Ascending aorta (tissue), 2 donors: ENCODE data around the gene MT1B. TPM values are rescaled to one million over a fixed set of nuclear protein-coding genes. Genes with fewer than 3 reads are reported as not detected.

Experiments used
- DNase-seq, 2 donors: peaks; one replicate each; pipeline ENCODE4 v3.0.0-alpha.2; 2019; ENCODE audit warnings: low spot score in 2 of 2
- H3K27ac ChIP-seq, 2 donors: fragments of 200-600 bp; sonication (generic); one replicate each; pipeline ENCODE4 v1.5.1; 2016 to 2017; ENCODE audit warnings: mild to moderate bottlenecking in 1 of 2
- H3K27me3 ChIP-seq: fragments of 200-600 bp; sonication (generic); one replicate; pipeline ENCODE4 v1.5.1; 2017
- H3K36me3 ChIP-seq, 2 donors: fragments of 200-600 bp; sonication (generic); one replicate each; pipeline ENCODE4 v1.5.1; 2016
- H3K4me1 ChIP-seq, 2 donors: fragments of 200-600 bp; sonication (generic); one replicate each; pipeline ENCODE4 v1.5.1; 2016 to 2017; ENCODE audit warnings: mild to moderate bottlenecking in 1 of 2
- H3K4me3 ChIP-seq, 2 donors: fragments of 200-600 bp; sonication (generic); one replicate each; pipeline ENCODE4 v1.5.1; 2016 to 2017; ENCODE audit warnings: mild to moderate bottlenecking in 1 of 2
- H3K9me3 ChIP-seq, 2 donors: fragments of 200-600 bp; sonication (generic); one replicate each; pipeline ENCODE4 v1.5.1; 2016
- intact Hi-C: fragments of 100-400 bp; cut with DNase I; formaldehyde crosslinking; loops from one replicate; pipeline ENCODE4 v1.15.1; 2023
- total RNA-seq: library from RNA; depleted of rRNA; stranded (reverse); fragments of >200 nt; gene quantifications from one replicate; pipeline ENCODE4 v1.1.0, GENCODE V29; 2016
- TF ChIP-seq, protein P1 (sequence below), 3 experiments: fragments of 200-600 bp in 2 of 3; fragments of 450-650 bp in 1 of 3; sonication (generic) in 2 of 3; IDR thresholded peaks; one replicate each; pipeline ENCODE4 v1.5.1; 2016 to 2019; ENCODE audit warnings: antibody characterized with exemption in 3 of 3, mild to moderate bottlenecking in 1 of 3, moderate library complexity in 1 of 3

MT1B gene
- not detected for total RNA-seq

DNA sequence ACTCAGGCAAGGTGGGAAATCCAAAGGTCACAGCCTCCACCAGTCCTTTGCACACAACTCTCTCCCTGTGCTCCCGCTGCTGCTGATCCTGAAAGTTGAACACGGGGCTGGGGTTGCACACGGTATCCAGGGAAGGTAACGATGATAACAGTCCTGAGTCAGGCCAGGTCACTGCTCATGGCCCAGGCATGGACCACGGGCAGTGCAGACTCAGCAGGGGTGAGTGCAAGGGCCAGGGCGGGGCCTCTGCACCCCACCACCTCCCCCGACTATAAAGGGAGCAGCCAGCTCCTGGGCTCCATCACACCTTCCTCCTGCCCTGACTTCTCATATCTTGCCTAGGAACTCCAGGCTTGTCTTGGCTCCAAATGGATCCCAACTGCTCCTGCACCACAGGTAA, at the start of gene MT1B:
MT1B (plus strand) TSS at position 301 of the 400 bp plus-strand sequence; CDS start at position 369, 68 bp downstream.
- TF ChIP-seq, protein P1, sequence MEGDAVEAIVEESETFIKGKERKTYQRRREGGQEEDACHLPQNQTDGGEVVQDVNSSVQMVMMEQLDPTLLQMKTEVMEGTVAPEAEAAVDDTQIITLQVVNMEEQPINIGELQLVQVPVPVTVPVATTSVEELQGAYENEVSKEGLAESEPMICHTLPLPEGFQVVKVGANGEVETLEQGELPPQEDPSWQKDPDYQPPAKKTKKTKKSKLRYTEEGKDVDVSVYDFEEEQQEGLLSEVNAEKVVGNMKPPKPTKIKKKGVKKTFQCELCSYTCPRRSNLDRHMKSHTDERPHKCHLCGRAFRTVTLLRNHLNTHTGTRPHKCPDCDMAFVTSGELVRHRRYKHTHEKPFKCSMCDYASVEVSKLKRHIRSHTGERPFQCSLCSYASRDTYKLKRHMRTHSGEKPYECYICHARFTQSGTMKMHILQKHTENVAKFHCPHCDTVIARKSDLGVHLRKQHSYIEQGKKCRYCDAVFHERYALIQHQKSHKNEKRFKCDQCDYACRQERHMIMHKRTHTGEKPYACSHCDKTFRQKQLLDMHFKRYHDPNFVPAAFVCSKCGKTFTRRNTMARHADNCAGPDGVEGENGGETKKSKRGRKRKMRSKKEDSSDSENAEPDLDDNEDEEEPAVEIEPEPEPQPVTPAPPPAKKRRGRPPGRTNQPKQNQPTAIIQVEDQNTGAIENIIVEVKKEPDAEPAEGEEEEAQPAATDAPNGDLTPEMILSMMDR (IDR thresholded peaks at IDR 0.05): no peak
- Histone ChIP-seq H3K4me3 (no peak within 1 kb of the TSS), H3K27ac (no peak within 1 kb of the TSS), H3K27me3 (no peaks in the 10 kb centered on the region), H3K36me3 (no peaks in the 10 kb centered on the region), H3K4me1 (no peaks in the 10 kb centered on the region), H3K9me3 (no peaks in the 10 kb centered on the region)
- DNase-seq: no peak
- intact Hi-C loops: no loop called here

DNA sequence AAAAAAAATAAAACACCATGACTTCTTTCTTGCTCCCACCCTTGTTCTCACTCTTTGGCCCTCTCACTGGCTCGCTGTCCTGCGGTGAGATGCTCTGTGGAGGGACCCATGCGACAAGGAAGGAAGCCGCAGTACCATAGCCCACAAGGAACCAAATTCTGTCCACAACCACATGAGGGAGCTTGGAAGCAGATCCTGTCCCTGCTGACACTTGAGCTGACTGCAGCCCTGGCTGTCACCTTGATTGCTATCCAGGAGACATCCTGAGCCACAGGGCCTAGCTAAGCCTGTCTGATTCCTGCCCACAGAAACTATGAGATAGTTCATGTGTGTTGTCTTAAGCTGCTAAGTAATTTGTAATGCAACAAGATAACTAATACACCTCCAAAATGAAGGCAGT, 48.1 kb upstream of the MT1B start:
- Histone ChIP-seq H3K9me3 (no peaks in the 10 kb centered on the region), H3K4me3 (no peak overlapping the region), H3K4me1 (peaks cover 4 to 17% of the 10 kb centered on the region in 2 donors), H3K36me3 (no peaks in the 10 kb centered on the region), H3K27ac (no peak overlapping the region), H3K27me3 (no peaks in the 10 kb centered on the region)
- intact Hi-C loops: loop anchor here (2.0 kb wide), 1 partner anchor 99 kb away; no protein-coding TSS in a partner anchor
- TF ChIP-seq, protein P1 (IDR thresholded peaks at IDR 0.05): peak; percentile 26 to 65 (median 33)
- DNase-seq: no peak

DNA sequence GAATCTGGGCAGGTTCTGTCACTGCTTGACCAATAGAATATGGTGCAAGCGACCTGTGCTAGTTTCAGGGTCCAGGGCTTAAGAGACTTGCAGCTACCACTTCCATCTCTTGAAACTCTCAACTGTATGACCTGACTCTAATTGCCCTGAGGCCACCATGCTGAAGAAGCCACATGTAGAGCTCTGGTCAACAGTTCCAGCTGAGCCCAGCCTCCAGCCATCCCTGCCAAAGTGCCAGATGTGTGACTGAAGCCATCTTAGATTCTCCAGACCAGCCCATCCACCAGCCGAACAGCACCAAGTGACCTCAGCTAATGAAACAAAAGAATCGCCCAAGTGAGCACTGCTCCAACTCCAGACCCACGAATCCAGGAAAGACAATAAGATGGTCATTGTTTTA, 46.7 kb upstream of the MT1B start:
- H3K27me3 ChIP-seq: no peaks in the 10 kb centered on the region
- no peaks in the 10 kb centered on the region for H3K36me3 ChIP-seq
- H3K4me1 ChIP-seq: peaks cover 4 to 18% of the 10 kb centered on the region in 2 donors
- intact Hi-C loops: loop anchor here (5.0 kb wide), 2 partner anchors 153 to 327 kb away; partner anchors contain the start of genes HERPUD1, NUDT21 and OGFOD1
- H3K9me3 ChIP-seq: no peaks in the 10 kb centered on the region
- TF ChIP-seq, protein P1 (IDR thresholded peaks at IDR 0.05): no peak
- peak overlapping the region in 1 of 2 donors; percentile 92 for H3K27ac ChIP-seq
- no peak for DNase-seq
- H3K4me3 ChIP-seq: no peak overlapping the region

DNA sequence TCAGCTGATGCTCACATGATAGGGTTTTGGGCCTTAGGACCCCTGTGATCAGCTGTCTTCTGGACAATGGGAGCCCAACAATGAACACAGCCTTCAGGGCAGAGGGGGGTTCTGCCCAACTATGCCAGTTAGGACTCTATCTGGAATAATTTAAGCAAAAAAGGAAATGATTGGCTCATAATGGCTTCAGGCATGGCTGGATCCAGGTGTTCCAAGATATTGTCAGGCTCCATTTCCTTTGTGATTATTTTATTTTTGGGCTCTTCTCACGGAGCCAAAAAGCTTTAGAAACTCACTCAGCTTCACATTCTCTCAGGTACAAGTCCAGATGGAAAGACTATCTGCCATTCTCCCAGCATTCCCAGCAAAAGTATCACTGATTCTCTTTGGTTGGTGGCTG, 46.2 kb upstream of the MT1B start:
- DNase-seq: no peak
- TF ChIP-seq, protein P1 (IDR thresholded peaks at IDR 0.05): no peak
- intact Hi-C loops: loop anchor here (5.0 kb wide), 2 partner anchors 153 to 327 kb away; partner anchors contain the start of genes HERPUD1, NUDT21 and OGFOD1
- Histone ChIP-seq H3K4me1 (peaks cover 5 to 23% of the 10 kb centered on the region in 2 donors), H3K27me3 (no peaks in the 10 kb centered on the region), H3K27ac (peak overlapping the region; percentile 87 to 92), H3K4me3 (no peak overlapping the region), H3K36me3 (no peaks in the 10 kb centered on the region), H3K9me3 (no peaks in the 10 kb centered on the region)

DNA sequence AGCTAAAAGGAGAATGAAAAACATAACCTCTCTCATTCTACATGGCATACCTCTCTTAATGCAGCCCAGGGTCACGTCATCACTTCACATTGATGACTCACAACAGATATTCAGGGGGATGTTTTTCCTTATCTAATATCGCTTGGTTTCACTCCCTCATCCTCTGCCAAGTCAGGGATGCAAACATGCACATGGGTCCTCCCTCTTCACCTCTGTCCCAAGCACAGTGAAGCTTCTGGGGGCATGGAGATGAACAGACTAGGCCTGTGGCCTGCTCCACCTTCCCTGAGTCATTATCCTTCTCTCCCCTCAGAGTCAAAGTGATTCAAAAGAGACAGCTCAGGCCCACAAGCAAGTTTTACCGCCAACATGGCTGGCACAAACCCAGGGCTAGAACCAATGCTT, 45.6 kb upstream of the MT1B start:
- Histone ChIP-seq H3K27ac (peak overlapping the region; percentile 87 to 92), H3K4me3 (no peak overlapping the region), H3K27me3 (no peaks in the 10 kb centered on the region), H3K9me3 (no peaks in the 10 kb centered on the region), H3K36me3 (no peaks in the 10 kb centered on the region), H3K4me1 (peaks cover 8 to 29% of the 10 kb centered on the region in 2 donors)
- TF ChIP-seq, protein P1 (IDR thresholded peaks at IDR 0.05): no peak
- intact Hi-C loops: loop anchor here (5.0 kb wide), 2 partner anchors 154 to 326 kb away; partner anchors contain the start of genes HERPUD1, NUDT21 and OGFOD1
- DNase-seq: peak in 1 of 2 donors; percentile 77
